Thoracic aorta (tissue), 2 donors: ENCODE results near the gene IGSF9B. TPM values are rescaled to one million over a fixed set of nuclear protein-coding genes. Genes with fewer than 3 reads are reported as not detected.

Experiments
- ATAC-seq: fragments of 150-250 bp; one replicate; pipeline ENCODE4 v1.8.0; 2017; ENCODE audit warnings: low read depth; ENCODE audit not compliant: insufficient number of reproducible peaks, low FRiP score
- DNase-seq: peaks from one replicate; pipeline ENCODE4 v3.0.0-alpha.2; 2020; ENCODE audit warnings: low spot score
- H3K27ac ChIP-seq, 2 donors: fragments of 200-600 bp; sonication (generic); 1 replicate in 1 of 2; 2 replicates in 1 of 2; pipeline ENCODE4 v1.5.1; 2016; ENCODE audit warnings: mild to moderate bottlenecking in 2 of 2, moderate library complexity in 2 of 2
- H3K27me3 ChIP-seq: fragments of 200-600 bp; sonication (generic); replicated peaks from 2 replicates; pipeline ENCODE4 v1.6.0; 2016; ENCODE audit warnings: mild to moderate bottlenecking; ENCODE audit not compliant: insufficient read depth
- H3K36me3 ChIP-seq: fragments of 200-600 bp; sonication (generic); one replicate; pipeline ENCODE4 v1.5.1; 2016
- H3K4me1 ChIP-seq, 2 donors: fragments of 200-600 bp; sonication (generic); 1 replicate in 1 of 2; 2 replicates in 1 of 2; pipeline versions ENCODE4 v1.5.1 to v1.6.0; 2016; ENCODE audit warnings: low read depth in 2 of 2, mild to moderate bottlenecking in 1 of 2; ENCODE audit not compliant: control insufficient read depth in 1 of 2
- H3K4me3 ChIP-seq: fragments of 200-600 bp; sonication (generic); 2 replicates; pipeline ENCODE4 v1.5.1; 2016; ENCODE audit warnings: mild to moderate bottlenecking
- H3K9me3 ChIP-seq: fragments of 200-600 bp; sonication (generic); 2 replicates; pipeline ENCODE4 v1.5.1; 2016
- CTCF ChIP-seq: fragments of 200-600 bp; sonication (generic); IDR thresholded peaks from one replicate; pipeline ENCODE4 v1.5.1; 2019; ENCODE audit warnings: antibody characterized with exemption
- total RNA-seq, 2 donors: library from RNA; depleted of rRNA; stranded (reverse); fragments of >200 nt; gene quantifications; one replicate each; pipeline versions ENCODE4 v1.1.0 to v1.2.3, GENCODE V29; 2016

Gene IGSF9B
- total RNA-seq, 2 donors from 2014 or later = 67.1 to 77.2 TPM

- DNase-seq (no peak), ATAC-seq (no peak)
- Histone ChIP-seq H3K9me3 (no peaks in the 10 kb centered on the region), H3K36me3 (no peaks in the 10 kb centered on the region), H3K27ac (peak overlapping the region; percentile 93 to 94), H3K27me3 (no peaks in the 10 kb centered on the region), H3K4me1 (peaks cover 38 to 87% of the 10 kb centered on the region in 2 donors), H3K4me3 (peak overlapping the region; percentile 70)
- TF ChIP-seq CTCF = no peak
Observed at GRCh38 chr11:133951327-133952198, 5.2 kb downstream of the IGSF9B start.

GRCh38 chr11:133950874-133951326, 5.9 kb downstream of the IGSF9B start:
- no peak for ATAC-seq
- peak overlapping the region; percentile 70 for H3K4me3 ChIP-seq

GRCh38 chr11:133950421-133950820, 6.3 kb downstream of the IGSF9B start:
- Histone ChIP-seq H3K27me3 (no peaks in the 10 kb centered on the region), H3K9me3 (no peaks in the 10 kb centered on the region), H3K4me3 (peak overlapping the region; percentile 70), H3K27ac (peak overlapping the region; percentile 93 to 94), H3K36me3 (peaks cover 2% of the 10 kb centered on the region), H3K4me1 (peaks cover 48 to 98% of the 10 kb centered on the region in 2 donors)
- ATAC-seq (no peak), DNase-seq (no peak)
- no peak for TF ChIP-seq CTCF

More at GRCh38 chr11:133950874-133951326, 5.9 kb downstream of the IGSF9B start:
- no peaks in the 10 kb centered on the region for H3K27me3 ChIP-seq
- H3K36me3 ChIP-seq = no peaks in the 10 kb centered on the region
- no peak for DNase-seq
- no peaks in the 10 kb centered on the region for H3K9me3 ChIP-seq
- H3K27ac ChIP-seq = peak overlapping the region; percentile 93 to 94
- peaks cover 44 to 93% of the 10 kb centered on the region in 2 donors for H3K4me1 ChIP-seq
- no peak for TF ChIP-seq CTCF

- TF ChIP-seq CTCF = no peak
- H3K4me3 ChIP-seq = no peak overlapping the region
- no peak for ATAC-seq
- H3K9me3 ChIP-seq = no peaks in the 10 kb centered on the region
- H3K27me3 ChIP-seq = no peaks in the 10 kb centered on the region
- no peak for DNase-seq
- peaks cover 48 to 92% of the 10 kb centered on the region in 2 donors for H3K4me1 ChIP-seq
- peaks cover 2% of the 10 kb centered on the region for H3K36me3 ChIP-seq
- no peak overlapping the region for H3K27ac ChIP-seq
Observed at GRCh38 chr11:133949129-133949528, 7.6 kb downstream of the IGSF9B start.

- H3K4me1 ChIP-seq = peaks cover 48 to 88% of the 10 kb centered on the region in 2 donors
- ATAC-seq (no peak), DNase-seq (no peak)
- no peak for TF ChIP-seq CTCF
- no peaks in the 10 kb centered on the region for H3K9me3 ChIP-seq
- H3K27ac ChIP-seq = no peak overlapping the region
- H3K4me3 ChIP-seq = no peak overlapping the region
- H3K36me3 ChIP-seq = peaks cover 6% of the 10 kb centered on the region
- H3K27me3 ChIP-seq = no peaks in the 10 kb centered on the region
Observed at GRCh38 chr11:133948711-133949110, 8.1 kb downstream of the IGSF9B start.
